Thoracic aorta endothelial cell (primary cell): ENCODE results near the gene TNFAIP8. TPM values are rescaled to one million over a fixed set of nuclear protein-coding genes. Genes with fewer than 3 reads are reported as not detected.

Experiments used
- small RNA-seq: library from RNA; depleted of rRNA; stranded (forward); fragments of <200 nt; gene quantifications from one replicate; pipeline ENCODE3, GENCODE V24; 2012
- total RNA-seq: library from RNA; depleted of rRNA; stranded (reverse); fragments of >200 nt; gene quantifications from 2 replicates; pipeline ENCODE4 v1.2.3, GENCODE V29; 2012

The TNFAIP8 gene
- 12.8 and 14.9 TPM in 2 replicates for total RNA-seq

GRCh38 chr5:119355685-119356611 is at the start of gene TNFAIP8:
TNFAIP8 (plus strand) TSS chr5:119356019; CDS start chr5:119356091, 72 bp downstream.

Small RNA genes within 50 kb of the gene (small RNA-seq; reads per million reads assigned to genes)
- gene RN7SL174P (not detected), gene RNA5SP190 (not detected)

Other genes starting within 250 kb of the TNFAIP8 start
- 142 and 179 TPM in 2 replicates for gene HSD17B4, start 96.5 kb downstream of the TNFAIP8 start, total RNA-seq